NCI-H1048 (cell line): Measurements from ENCODE around the gene NOTCH2.

Experiments used
- DNase-seq: peaks from one replicate; lab custom pipeline; 2025; lab: John Stamatoyannopoulos, UW

The NOTCH2 gene

DNA sequence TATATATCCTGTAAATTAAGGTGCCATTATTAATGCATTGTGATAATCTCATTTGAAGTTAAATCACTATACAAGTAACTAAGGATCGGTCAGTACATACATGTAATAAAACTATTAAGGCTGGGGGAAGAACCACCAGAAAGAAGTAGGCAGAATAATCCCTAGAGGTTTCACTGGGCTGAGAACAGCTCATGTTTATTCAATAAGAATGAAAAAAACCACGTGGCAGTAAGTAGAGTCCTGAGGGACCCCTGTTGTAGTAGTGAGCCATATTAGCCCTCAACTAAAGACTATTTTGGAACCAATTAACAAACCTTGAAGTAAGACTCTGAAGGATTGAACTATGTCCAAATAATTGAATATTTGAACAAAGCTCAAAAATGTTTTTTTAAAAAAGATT, 126.2 kb downstream of the NOTCH2 start:
- no peak for DNase-seq

DNA sequence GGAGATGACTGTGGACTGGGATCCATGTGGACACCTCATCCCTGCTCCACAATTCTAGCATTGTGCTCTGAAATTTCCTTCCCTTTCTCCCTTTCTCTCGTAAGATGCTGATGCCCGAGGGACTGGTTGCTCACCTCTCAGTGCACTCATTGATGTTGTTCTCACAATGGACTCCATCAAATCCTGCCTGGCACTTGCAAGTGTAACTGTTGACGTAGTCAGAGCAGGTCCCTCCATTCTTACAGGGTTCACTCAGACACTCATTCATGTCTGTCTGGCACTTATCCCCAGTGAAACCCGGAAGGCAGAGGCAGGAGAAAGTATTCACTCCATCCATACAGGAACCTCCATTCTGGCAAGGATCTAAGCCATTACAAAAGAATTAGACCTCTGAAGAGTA, 128.1 kb downstream of the NOTCH2 start:
- no peak for DNase-seq

DNA sequence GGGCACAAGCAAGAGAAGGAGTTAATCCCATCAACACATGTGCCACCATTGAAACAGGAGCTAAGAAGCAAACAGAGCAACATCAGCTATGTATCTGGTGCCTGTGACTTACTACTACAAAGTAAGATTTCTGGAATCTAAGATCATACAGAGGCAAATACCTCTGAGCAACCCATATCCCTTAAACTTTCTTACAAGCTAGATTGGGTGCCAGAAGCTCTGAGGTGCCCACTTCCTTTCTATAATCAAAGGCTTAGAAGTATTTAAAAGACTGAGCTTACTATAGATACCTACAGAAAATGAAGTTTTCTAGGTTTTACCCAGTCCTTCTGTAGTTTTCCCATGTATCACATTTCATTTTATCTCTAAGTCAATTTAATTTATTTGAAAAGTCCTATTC, 128.8 kb downstream of the NOTCH2 start:
- no peak for DNase-seq

DNA sequence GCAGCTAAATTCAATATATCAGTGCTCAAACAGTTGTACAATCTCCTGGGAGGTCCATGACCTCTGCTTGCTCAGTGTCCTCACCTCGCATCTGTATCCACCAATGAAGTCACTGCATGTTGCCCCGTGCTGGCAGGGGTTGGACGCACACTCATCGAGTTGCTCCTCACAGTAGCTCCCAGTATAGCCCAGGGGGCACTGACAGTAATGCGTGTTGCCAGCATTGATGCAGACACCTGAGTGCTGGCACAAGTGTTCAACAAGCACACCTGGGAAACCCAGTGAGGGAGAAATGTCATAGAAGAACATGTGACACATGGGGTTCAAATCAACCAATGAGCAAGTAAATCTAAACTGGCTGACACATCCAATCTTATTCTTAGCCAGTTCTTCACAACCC, 132.3 kb downstream of the NOTCH2 start:
- no peak for DNase-seq

DNA sequence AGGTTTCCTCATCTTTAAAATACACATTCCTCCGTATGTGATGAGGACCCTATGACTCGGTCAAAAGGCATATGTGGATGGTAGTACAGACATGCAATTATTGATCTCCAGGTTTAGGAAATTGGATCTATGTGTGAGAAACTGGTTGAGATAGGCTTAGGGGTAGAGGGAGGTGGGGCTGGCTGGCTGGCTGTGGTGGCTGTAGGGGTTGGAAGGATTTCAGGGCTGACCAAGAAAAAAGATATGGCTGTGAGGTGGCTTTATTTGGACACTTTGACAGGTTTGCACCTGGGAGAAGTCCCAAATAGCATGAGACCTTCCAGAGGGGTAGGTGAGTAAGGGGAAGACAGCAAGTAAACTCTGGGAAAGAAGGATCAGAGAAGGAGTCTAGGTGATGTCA, 133.5 kb downstream of the NOTCH2 start:
- DNase-seq, result no peak

DNA sequence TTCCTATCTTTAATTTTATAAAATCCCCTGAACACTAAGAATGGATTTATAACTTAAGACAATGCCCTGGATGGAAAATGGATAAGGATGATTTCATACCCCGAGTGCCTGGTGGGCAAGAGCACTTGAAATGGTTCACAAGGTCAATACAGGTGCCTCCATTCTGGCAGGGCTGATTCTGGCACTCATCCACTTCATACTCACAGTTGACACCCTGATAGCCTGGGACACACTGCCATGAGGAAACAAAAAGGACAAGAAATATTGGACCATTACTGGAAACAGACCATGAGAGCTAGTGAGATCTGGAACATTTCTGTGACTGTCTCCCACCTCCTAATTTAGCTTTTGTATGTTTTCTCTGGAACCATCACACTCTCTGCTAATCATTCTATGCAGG, 134.1 kb downstream of the NOTCH2 start:
- no peak for DNase-seq

DNA sequence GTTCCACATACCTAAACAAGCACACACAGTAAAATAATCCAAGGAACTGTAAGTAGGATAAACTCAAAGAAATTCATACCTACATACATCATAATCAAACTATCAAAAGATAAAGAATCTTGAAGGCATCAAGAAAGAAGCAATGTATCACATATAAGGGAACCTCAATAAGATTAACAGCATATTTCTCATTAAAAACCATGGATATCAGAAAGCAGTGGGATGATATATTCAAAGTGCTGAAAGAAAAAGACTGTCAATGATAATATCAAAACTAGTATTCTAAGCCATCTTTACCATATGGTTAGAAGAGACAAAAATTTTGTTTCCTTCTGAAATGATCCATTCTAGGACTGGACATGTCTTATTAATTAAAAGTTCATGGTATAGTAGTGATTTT, 136.1 kb downstream of the NOTCH2 start:
- no peak for DNase-seq

DNA sequence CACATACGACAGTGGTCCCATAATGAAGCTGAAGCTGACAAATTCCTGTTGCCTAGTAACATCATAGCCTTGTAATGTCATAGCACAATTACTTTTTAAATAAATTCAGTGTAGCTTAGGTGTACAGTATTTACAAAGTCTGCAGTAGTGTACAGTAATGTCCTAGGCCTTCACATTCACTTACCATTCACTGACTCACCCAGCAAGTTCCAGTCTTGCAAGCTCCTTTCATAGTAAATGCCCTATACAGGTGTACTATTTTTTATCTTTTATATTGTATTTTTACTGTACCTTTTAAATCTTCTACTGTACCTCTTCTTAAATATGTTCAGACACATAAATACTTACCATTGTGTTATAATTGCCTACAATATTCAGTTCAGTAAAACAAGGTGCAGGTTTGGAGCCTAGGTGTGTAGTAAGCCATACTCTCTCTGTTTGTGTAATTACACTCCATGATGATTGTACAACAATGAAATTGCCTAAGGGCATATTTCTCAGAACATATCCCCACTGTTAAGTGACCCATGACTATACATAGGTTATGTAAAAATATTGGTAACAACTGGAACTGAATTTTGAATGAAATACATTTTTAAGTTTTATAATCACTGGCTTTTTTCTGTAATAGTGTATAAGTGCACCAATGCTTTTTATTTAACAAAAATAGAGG, 139.7 kb downstream of the NOTCH2 start:
- DNase-seq, result no peak

DNA sequence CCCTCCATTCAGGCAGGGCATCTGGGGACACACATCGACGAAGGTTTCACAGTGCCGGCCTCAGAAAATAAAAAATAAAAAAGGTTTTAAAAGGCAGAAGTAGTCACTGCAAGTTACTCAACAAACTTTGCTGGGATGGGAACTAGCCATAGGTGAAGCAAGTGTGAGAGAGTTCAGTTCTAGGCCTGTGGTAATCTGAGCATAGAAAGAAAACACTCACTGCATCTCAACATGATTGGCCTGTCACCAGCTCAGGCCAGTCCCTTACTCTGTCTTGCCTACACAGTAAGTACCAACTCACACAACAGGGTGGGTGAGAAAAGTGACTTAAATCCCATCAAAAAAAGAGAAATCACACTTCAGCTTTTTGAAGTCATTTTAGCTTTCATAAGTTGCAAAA, 142.9 kb downstream of the NOTCH2 start:
- DNase-seq, result no peak

DNA sequence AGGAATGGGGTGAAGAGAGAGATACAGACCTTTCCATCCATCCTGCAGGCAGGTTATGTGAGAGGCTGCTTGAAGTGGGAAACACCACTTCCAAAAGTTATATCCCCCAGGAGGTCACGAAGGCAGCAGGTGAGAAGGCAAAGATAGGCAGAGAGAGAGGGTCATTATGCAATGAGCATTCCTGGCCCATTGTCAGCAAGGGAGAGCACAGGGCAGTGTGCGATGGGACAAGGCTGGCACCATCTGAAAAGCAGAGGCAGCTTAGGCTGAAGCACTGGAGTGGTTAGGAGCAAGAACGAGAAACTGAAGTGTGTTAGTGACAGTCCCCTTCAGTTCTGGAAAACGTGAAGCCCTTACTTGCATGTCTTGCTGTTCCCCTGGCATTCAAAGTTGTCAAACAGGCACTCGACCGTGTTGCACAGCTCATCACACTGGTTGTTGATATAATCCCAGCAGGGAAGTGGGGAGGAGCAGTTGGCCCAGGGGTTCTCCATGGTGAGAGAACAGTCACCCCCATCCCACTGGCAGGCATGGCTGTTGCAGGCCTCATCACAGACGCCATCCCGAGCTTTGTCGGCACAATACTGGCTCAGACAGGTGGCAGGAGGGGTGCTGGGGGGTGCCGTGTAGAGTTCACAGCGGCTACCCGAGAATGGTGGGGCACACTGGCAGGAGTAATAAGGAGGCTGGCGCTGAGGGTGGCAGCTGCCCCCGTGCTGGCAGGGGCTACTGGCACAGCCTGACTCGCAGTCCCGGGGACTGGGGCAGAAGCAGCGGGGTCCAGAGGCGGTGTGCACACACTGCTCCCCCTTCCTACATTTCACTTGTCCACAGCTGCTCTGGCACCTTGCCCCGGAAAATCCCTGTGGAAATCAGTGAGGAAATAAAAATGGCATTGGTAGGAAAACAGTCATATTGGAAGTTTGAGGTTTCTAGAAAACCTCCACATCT, 144.2 kb downstream of the NOTCH2 start:
- no peak for DNase-seq

DNA sequence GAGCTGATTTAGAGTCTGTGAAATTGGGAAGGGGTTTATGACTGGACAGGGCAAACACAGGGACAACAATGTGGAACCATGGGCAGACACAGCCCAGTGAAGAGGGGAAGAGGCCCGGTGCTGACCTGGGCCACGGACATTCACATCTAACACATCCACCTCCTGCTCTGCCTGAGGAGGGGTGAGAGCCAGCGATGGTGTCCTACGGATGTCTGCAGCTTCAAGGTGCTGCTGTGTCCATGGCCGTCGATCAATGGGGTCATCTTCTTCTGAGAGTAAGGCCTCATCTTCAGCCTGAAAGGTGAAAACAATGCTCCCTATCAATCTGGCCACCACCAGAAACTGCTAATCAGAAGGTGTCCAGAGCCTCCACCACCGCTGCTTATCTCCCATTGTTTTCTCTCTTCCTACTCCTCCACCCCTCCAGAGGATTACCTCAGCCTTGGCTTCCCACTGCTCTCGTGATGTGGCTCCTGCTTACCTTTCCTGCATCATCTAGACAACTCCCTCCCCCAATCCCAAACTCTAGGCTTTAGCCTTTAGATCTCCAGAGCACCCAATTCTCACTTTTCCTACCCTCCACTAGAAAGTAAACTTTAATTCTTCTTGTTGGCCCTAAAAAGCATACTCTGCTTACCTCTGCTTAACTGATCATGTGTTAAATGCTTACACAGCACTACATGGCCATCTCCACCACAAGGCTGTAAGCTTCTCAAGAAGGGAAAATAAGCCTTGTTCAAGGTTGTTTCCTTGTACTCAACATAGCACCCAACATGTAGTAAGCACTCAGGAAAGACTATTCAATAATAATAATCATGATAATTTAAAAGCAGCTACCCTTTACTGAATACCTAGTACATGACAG, 149.1 kb downstream of the NOTCH2 start:
- DNase-seq, result no peak

DNA sequence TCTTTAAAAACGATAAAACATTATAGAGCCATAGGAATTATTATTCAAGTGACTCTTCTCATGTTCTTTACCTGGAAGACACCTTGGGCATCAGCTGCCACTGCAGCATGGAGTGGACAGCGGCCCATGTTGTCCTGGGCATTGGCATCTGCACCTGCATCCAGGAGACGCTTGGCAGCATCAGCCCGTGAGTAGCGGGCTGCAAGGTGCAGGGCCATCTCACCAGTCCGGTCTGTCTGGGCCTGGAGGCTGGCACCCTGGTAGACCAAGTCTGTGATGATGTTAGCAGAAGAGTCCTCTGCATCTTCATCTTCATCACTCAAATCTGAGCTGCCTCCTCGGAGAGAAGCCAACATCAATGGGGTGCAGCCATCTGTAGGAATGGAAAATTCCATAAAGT, 150.2 kb downstream of the NOTCH2 start:
- no peak for DNase-seq

DNA sequence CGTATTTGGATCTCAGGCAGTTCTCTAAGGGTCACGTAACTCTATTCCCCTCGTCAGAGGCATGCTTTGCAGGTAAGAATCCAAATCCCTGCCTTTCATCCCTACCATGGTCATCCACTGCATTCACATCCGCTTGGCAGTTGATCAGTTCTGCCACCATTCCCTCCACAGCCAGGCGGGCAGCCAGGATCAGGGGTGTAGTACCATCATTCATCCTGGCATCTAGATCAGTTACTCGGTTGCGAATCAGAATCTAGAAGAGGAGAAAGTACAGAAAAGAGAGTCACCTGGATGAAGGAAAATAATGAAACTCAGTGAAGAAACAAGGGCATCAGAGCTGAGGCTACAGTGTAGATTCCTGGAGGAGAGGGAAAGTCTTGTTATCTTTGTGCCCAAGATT, 151.2 kb downstream of the NOTCH2 start:
- no peak for DNase-seq

DNA sequence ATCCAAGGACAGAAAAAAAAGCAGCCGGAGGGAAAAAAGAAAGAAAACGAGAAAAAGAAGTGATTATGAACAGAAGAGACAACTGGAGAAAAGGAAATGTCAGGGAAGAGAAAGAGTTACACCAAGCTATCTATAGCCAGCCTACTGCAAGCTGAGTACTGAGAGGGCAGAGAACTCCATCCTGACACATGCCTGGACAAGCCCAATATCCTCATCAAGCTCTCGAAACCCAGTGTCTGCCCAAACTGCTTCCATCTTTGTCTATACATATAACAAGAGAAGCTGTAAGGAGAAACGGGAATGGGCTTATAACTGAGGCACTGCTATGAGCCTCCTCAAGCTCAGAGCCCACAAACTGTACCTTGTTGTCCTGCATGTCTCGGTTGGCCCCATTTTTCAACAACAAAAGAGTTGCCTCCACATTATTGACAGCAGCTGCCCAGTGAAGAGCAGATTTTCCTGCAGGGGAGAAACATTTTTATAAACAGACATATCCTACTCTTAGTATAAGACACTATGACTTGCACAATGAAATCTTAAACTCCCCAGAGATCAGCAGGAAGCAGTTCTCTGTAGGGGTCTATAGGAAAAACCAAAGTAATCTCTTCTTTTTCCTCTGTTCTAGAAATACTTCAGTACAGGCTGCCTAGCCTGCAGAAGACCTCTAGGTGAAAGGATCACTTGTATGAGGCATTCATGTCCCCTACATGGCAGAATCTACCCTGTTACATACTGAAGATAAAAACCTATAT, 152.0 kb downstream of the NOTCH2 start:
- no peak for DNase-seq

DNA sequence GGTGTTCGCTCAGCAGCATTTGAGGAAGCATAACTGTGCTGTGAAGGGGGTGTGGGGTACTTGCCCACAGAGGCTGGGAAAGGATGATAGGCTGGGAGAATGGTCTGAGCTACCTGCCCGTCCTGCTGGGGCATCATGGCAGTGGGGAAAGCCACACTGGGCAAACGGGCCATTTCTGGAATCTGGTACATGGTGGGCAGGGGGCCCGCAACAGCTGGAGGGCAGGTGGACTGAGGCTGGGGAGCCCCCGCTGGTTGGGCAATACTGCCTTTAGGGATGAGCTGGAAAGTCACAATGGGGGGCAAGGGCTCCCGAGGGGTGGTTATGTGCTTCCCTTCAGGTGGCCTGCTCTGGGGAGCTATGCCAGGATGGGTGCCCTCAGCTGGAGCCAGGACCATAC, 153.9 kb downstream of the NOTCH2 start:
- DNase-seq, result no peak

DNA sequence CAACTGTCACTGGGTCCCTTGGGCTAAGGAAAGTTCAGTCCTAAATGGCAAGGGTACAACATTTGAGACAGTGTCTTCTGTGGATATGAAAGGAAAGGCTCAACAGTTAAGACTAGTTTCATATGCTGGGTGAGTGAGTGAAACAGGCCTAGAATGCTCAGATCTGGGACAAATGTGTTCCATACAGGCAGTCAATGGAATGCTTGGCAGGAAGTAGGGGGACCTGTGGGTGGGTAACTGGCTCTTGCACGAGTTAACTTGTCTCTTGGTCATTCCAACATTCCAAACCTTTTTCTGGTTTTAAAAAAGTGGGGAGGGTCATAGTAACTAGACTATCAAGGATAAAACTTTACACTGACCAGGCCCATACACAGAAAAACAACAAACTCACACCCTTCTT, 155.4 kb downstream of the NOTCH2 start:
- no peak for DNase-seq

DNA sequence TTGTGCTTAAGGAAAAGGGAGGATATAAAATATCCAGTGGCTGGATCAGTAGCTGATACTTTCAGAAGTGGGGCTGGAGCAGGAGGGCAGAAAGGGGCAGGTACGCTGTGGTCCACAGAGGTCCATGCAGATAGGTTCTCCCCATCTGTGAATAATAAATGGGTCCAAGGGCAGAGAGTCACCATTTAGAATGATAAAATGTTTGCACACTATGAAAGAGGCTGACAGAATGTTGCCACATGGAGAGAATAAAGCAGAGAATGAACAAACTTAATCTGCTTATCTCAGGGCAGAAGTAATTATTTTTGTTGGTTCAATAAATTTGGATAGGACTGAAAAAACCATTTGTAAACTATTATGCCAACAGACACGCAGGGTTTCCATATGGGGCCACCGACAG, 156.5 kb downstream of the NOTCH2 start:
- DNase-seq, result no peak

DNA sequence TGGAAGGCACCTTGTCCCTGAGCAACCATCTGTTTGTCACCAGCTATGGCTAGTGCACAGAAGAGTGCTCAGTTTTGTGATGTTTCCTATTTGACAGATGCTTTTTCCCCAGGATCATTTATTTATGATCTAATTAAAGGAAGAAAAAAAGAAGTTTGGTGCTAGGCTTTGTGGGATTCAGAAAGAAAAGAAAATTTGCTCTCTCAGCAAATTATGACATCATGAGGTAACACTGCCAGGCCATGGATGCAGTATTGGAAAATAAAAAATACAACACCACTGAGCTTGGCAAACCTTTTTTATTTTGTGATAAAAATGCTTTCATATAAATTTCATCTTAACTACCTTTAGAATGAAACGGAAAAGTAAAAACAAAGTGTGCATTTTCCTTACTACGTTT, 157.7 kb downstream of the NOTCH2 start:
- DNase-seq, result no peak

DNA sequence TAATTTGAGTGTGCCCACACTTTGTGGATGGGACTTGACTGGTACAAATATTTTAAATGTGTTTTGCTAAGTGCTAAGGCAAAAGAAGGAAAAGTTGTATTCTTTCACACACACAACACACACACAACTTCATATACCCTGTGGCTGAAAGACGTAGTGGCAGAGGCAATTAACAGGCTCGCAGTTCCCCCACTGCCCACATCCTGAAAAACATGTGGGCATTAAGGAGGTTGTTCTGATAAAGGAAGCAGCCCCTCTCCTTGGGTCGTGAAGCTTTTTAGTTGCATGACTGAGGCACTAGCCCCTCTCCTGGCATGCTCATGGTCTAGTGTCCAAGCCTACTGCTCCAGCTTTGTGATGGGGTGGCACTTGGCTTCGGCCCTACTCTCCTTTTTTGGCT, 158.8 kb downstream of the NOTCH2 start:
- no peak for DNase-seq

DNA sequence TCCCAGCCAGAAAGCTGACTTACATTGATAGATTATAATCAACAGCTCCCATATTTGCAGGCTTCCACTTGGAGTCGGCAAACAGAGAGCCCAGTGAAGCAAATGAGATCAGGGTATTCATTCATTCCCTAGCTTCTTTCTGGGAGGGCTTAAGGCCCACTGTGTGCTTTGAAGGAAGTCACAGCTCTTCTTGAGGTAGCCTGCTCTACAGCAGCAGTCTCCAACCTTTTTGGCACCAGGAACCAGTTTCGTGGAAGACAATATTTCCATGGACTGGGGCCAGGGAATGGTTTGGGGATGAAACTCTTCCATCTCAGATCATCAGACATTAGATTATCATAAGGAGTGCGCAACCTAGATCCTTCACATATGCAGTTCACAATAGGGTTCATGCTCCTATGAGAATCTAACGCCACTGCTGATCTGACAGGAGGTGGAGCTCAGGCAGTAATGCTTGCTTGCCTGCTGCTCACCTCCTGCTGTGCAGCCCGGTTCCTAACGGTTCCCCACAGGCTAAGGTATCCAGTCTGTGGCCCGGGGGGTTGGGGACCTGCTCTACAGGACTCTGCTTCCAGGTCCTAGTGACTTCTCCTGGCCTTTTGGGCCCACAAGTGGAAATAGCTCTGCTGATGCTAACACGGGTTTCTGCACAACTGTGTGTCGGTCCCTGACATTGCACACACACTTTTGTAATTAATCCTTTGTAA, 159.4 kb downstream of the NOTCH2 start:
- no peak for DNase-seq

DNA sequence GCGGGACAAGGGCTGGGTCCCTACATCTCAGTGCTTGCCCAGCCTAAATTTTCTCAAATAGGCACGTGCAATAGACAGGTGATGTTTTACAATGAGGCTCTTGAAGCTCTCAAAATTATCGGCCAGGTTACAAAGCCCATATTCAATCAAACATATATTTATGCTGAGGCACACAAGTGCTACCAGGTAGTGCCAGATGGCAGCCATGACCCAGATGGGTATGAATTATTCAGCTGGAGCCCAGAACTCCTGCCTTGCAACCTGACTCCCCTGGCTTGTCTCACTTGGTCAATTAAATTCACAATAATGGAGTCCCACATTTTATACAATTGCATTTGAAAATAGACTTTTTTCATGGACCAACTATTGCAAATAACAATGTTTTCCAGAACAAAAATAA, 160.8 kb downstream of the NOTCH2 start:
- no peak for DNase-seq
